GM23338 (cell line): ENCODE data around the gene SMIM44. TPM values are rescaled to one million over a fixed set of nuclear protein-coding genes. Genes with fewer than 3 reads are reported as not detected.
A peak's percentile ranks its signal among the peaks of the same experiment; 100 is the strongest.

Experiments
- ATAC-seq: fragments of 200-7000 bp; cut with Tn5 transposase; 3 replicates; pipeline ENCODE4 v1.9.1; 2020
- DNase-seq: peaks from one replicate; pipeline ENCODE4 v3.0.0-alpha.2; 2015; ENCODE audit warnings: low spot score
- H2AFZ ChIP-seq: fragments of 200-600 bp; sonication (generic); 2 replicates; pipeline ENCODE4 v1.8.0; 2016; ENCODE audit warnings: antibody characterized with exemption, mild to moderate bottlenecking, moderate library complexity
- H3F3A ChIP-seq: fragments of 200-600 bp; sonication (generic); replicated peaks from 2 replicates; pipeline ENCODE4 v1.8.0; 2017; ENCODE audit warnings: antibody characterized with exemption, mixed run types, low read depth
- H3K27ac ChIP-seq: fragments of 200-600 bp; sonication (generic); 2 replicates; pipeline ENCODE4 v1.6.1; 2016; ENCODE audit warnings: low read depth
- H3K27me3 ChIP-seq: fragments of 200-600 bp; sonication (generic); 2 replicates; pipeline ENCODE4 v1.8.0; 2016; ENCODE audit warnings: mild to moderate bottlenecking, mixed run types, moderate library complexity; ENCODE audit not compliant: insufficient read depth
- H3K36me3 ChIP-seq: fragments of 200-600 bp; sonication (generic); 2 replicates; pipeline ENCODE4 v1.8.0; 2016; ENCODE audit warnings: mild to moderate bottlenecking; ENCODE audit not compliant: insufficient read depth
- H3K4me1 ChIP-seq: fragments of 200-600 bp; sonication (generic); 2 replicates; pipeline ENCODE4 v1.8.0; 2016; ENCODE audit warnings: mild to moderate bottlenecking, moderate library complexity; ENCODE audit not compliant: insufficient read depth
- H3K4me2 ChIP-seq: fragments of 200-600 bp; sonication (generic); 2 replicates; pipeline ENCODE4 v1.7.1; 2017; ENCODE audit warnings: mixed run types
- H3K4me3 ChIP-seq: fragments of 200-600 bp; sonication (generic); 2 replicates; pipeline ENCODE4 v1.6.1; 2016; ENCODE audit warnings: mixed run types
- H3K79me2 ChIP-seq: fragments of 200-600 bp; sonication (generic); replicated peaks from 2 replicates; pipeline ENCODE4 v1.8.0; 2017; ENCODE audit warnings: mild to moderate bottlenecking; ENCODE audit not compliant: insufficient read depth
- H3K9me2 ChIP-seq: fragments of 200-600 bp; sonication (generic); 2 replicates; pipeline ENCODE4 v1.8.0; 2017; ENCODE audit not compliant: insufficient read depth
- H4K20me1 ChIP-seq: fragments of 200-600 bp; sonication (generic); replicated peaks from 2 replicates; pipeline ENCODE4 v1.8.0; 2017; ENCODE audit warnings: mild to moderate bottlenecking; ENCODE audit not compliant: insufficient read depth
- H3K27ac Mint-ChIP-seq: 2 replicates; pipeline ENCODE4 v1.8.0; 2020; ENCODE audit warnings: inconsistent platforms, mild to moderate bottlenecking, moderate library complexity, mixed read lengths
- H3K27me3 Mint-ChIP-seq: 3 replicates; pipeline ENCODE4 v1.8.0; 2022; ENCODE audit warnings: low read depth, mild to moderate bottlenecking, moderate library complexity, mixed read lengths, inconsistent platforms; ENCODE audit not compliant: insufficient read depth, poor library complexity
- H3K36me3 Mint-ChIP-seq: 3 replicates; pipeline ENCODE4 v1.8.0; 2021; ENCODE audit warnings: low read depth, mild to moderate bottlenecking, inconsistent platforms, moderate library complexity, mixed read lengths
- H3K4me1 Mint-ChIP-seq: 3 replicates; pipeline ENCODE4 v1.8.0; 2020; ENCODE audit warnings: mild to moderate bottlenecking, inconsistent platforms, mixed read lengths
- H3K4me3 Mint-ChIP-seq: 3 replicates; pipeline ENCODE4 v1.8.0; 2021; ENCODE audit warnings: moderate library complexity, mild to moderate bottlenecking, inconsistent platforms, mixed read lengths
- H3K9me3 Mint-ChIP-seq: 3 replicates; pipeline ENCODE4 v1.8.0; 2020; ENCODE audit warnings: moderate library complexity, mild to moderate bottlenecking, inconsistent platforms, mixed read lengths
- EZH2 ChIP-seq: fragments of 200-600 bp; sonication (generic); IDR thresholded peaks from one replicate; pipeline ENCODE4 v1.8.0; 2017; ENCODE audit warnings: antibody characterized with exemption, mild to moderate bottlenecking, low read depth; ENCODE audit not compliant: unreplicated experiment
- NANOG ChIP-seq: IDR thresholded peaks from 2 replicates; pipeline ENCODE4 v1.6.1; 2016; ENCODE audit warnings: antibody characterized with exemption, borderline replicate concordance
- STAT1 ChIP-seq: IDR thresholded peaks from one replicate; pipeline ENCODE4 v1.6.1; 2016; ENCODE audit warnings: antibody characterized with exemption; ENCODE audit not compliant: unreplicated experiment
- ZNF114 ChIP-seq: fragments of 250-450 bp; sonication (Bioruptor Pico); IDR thresholded peaks from 2 replicates; pipeline ENCODE4 v1.5.0; 2020; ENCODE audit warnings: mild to moderate bottlenecking, moderate library complexity
- ZNF331 ChIP-seq: fragments of 250-450 bp; sonication (Bioruptor Pico); IDR thresholded peaks from 2 replicates; pipeline ENCODE4 v1.5.0; 2020; ENCODE audit warnings: low read depth, mild to moderate bottlenecking, moderate library complexity
- ZNF462 ChIP-seq: fragments of 250-450 bp; sonication (Bioruptor Pico); IDR thresholded peaks from 2 replicates; pipeline ENCODE4 v1.5.0; 2020; ENCODE audit warnings: mild to moderate bottlenecking, moderate library complexity
- polyA plus RNA-seq: library from polyadenylated mRNA; unstranded; fragments of >200 nt; fragmentation: Nextera tagmentation; extraction: Ambion mirVana; gene quantifications from 2 replicates; pipeline ENCODE4 v1.2.1, GENCODE V29; 2016
- total RNA-seq: library from RNA; depleted of rRNA; stranded (reverse); fragments of >200 nt; shearing (Covaris generic); gene quantifications from 2 replicates; pipeline ENCODE4 v1.2.3, GENCODE V29; 2014
- TF ChIP-seq, protein P1 (sequence below), 2 experiments: fragments of 200-600 bp in 1 of 2; sonication (generic) in 1 of 2; conservative IDR thresholded peaks; 2 replicates each; pipeline versions ENCODE4 v1.5.1 to v1.6.1; 2016 to 2017; ENCODE audit warnings: antibody characterized with exemption in 2 of 2, low read depth in 2 of 2, mild to moderate bottlenecking in 2 of 2, moderate library complexity in 1 of 2
- TF ChIP-seq, protein P2 (sequence below): IDR thresholded peaks from 2 replicates; pipeline ENCODE4 v1.6.1; 2016; ENCODE audit warnings: antibody characterized with exemption

SMIM44 gene
- total and polyA plus RNA-seq, 2 experiments from 2014 or later: not detected

DNA sequence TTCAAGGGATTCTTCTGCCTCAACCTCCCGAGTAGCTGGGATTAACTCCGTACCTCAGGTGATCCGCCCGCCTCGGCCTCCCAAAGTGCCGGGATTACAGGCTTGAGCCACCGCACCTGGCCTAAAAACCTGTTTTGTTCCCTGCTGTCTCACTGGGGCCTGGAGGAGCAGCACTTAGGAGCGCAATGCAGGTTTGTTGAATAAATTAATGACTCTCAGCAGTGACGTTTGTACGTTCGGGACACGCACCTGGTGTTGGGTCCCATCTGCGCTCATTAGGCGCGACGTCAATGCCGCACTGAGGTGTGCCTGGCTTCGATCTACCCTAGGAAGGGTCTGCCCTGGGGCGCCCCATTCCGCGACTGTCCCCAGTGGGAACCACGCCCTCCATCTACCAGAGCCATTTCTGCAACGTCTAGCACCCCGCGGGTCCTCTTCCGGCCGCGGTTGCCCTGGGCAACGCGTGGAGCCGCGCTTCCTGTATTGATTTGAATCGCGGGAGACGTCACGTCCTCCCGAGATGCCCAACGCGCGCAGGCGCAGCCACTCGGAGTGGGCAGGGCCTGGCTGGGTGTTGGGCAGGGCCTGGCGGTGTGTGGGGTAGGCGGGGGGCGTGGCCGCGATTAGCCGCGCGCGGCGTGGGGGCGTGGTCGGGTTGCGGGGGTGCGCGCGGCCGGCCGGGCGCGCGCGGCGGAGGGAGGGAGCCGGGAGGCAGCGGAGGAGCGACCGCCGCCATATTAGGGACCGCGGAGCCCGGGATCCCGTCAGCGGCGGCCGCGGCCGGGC, 22.6 kb upstream of the SMIM44 start, which contains the start of gene FZR1 (continued):
- TF ChIP-seq, protein P1, sequence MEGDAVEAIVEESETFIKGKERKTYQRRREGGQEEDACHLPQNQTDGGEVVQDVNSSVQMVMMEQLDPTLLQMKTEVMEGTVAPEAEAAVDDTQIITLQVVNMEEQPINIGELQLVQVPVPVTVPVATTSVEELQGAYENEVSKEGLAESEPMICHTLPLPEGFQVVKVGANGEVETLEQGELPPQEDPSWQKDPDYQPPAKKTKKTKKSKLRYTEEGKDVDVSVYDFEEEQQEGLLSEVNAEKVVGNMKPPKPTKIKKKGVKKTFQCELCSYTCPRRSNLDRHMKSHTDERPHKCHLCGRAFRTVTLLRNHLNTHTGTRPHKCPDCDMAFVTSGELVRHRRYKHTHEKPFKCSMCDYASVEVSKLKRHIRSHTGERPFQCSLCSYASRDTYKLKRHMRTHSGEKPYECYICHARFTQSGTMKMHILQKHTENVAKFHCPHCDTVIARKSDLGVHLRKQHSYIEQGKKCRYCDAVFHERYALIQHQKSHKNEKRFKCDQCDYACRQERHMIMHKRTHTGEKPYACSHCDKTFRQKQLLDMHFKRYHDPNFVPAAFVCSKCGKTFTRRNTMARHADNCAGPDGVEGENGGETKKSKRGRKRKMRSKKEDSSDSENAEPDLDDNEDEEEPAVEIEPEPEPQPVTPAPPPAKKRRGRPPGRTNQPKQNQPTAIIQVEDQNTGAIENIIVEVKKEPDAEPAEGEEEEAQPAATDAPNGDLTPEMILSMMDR (conservative IDR thresholded peaks at IDR 0.05; ENCODE audit: low read depth in 2 of 2): no peak
- TF ChIP-seq ZNF462 (CRISPR knock-in tag) (no peak), NANOG (no peak), ZNF114 (no peak), STAT1 (no peak), ZNF331 (CRISPR knock-in tag) (no peak)

- Histone ChIP-seq H3K79me2 (peaks cover 21% of the 10 kb centered on the region), H3K27ac (0 out of 2 replicates have a peak overlapping the region, but pooled peaks have one; percentile 92), H3K4me3 (peak overlapping the region; percentile 86; the same call in 1 of the 2 replicates), H3F3A (0 out of 2 replicates have a peak, but pooled peaks cover 2% of the 10 kb centered on the region), H4K20me1 (no peaks in the 10 kb centered on the region; the same call in 1 of the 2 replicates), H2AFZ (no peak overlapping the region), H3K9me2 (no peaks in the 10 kb centered on the region), H3K36me3 (no peaks in the 10 kb centered on the region), H3K27me3 (no peaks in the 10 kb centered on the region), H3K4me2 (peak overlapping the region; percentile 97; the same call in 1 of the 2 replicates), H3K4me1 (peaks cover 17% of the 10 kb centered on the region)
- Mint-ChIP-seq H3K36me3 (peaks cover 8% of the 10 kb centered on the region; the same call in 2 of the 3 replicates), H3K4me1 (peaks cover 15% of the 10 kb centered on the region), H3K9me3 (peaks cover 4% of the 10 kb centered on the region; the same call in 1 of the 3 replicates), H3K27me3 (peaks cover 24% of the 10 kb centered on the region), H3K27ac (peak overlapping the region; percentile 98), H3K4me3 (peak overlapping the region; percentile 82; the same call in 2 of the 3 replicates)
- DNase-seq: no peak
- no peak for ATAC-seq
- no peak for TF ChIP-seq EZH2
- TF ChIP-seq, protein P2, sequence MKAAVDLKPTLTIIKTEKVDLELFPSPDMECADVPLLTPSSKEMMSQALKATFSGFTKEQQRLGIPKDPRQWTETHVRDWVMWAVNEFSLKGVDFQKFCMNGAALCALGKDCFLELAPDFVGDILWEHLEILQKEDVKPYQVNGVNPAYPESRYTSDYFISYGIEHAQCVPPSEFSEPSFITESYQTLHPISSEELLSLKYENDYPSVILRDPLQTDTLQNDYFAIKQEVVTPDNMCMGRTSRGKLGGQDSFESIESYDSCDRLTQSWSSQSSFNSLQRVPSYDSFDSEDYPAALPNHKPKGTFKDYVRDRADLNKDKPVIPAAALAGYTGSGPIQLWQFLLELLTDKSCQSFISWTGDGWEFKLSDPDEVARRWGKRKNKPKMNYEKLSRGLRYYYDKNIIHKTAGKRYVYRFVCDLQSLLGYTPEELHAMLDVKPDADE: no peak
Observed at GRCh38 chr19:3504735-3505134, 21.5 kb upstream of the SMIM44 start.
